Transverse colon (tissue), 4 donors: ENCODE data around the gene RIIAD1. TPM values are rescaled to one million over a fixed set of nuclear protein-coding genes. Genes with fewer than 3 reads are reported as not detected.
"Not testable (repeated sequence)": the region's sequence is repeated elsewhere in the genome, so short reads cannot be mapped to it uniquely, and the experiment has no call there.

Experiments
- DNase-seq: peaks from one replicate; pipeline ENCODE4 v3.0.0-alpha.2; 2019
- H3K27ac ChIP-seq, 4 donors: fragments of 200-600 bp; sonication (generic); 2 replicates each; pipeline ENCODE4 v1.5.1; 2016 to 2018; ENCODE audit warnings: inconsistent platforms in 4 of 4
- H3K27me3 ChIP-seq: fragments of 200-600 bp; sonication (generic); 2 replicates; pipeline ENCODE4 v1.5.1; 2017; ENCODE audit warnings: inconsistent platforms
- H3K36me3 ChIP-seq, 4 donors: fragments of 200-600 bp; sonication (generic); 2 replicates each; pipeline ENCODE4 v1.5.1; 2017 to 2019; ENCODE audit warnings: inconsistent platforms in 4 of 4
- H3K4me1 ChIP-seq, 4 donors: fragments of 200-600 bp; sonication (generic); 2 replicates each; pipeline ENCODE4 v1.5.1; 2017 to 2020; ENCODE audit warnings: inconsistent platforms in 4 of 4
- H3K4me3 ChIP-seq, 4 donors: fragments of 200-600 bp; sonication (generic); 1 replicate in 1 of 4; 2 replicates in 3 of 4; pipeline versions ENCODE4 v1.5.1 to v1.6.1; 2017 to 2019; ENCODE audit warnings: inconsistent platforms in 4 of 4
- H3K9me3 ChIP-seq, 2 donors: fragments of 200-600 bp; sonication (generic); 2 replicates each; pipeline ENCODE4 v1.5.1; 2017 to 2019; ENCODE audit warnings: inconsistent platforms in 2 of 2
- EP300 ChIP-seq: sonication (generic); formaldehyde crosslinking; IDR thresholded peaks from one replicate; pipeline ENCODE4 v1.6.1; 2017; ENCODE audit warnings: antibody characterized with exemption, low read depth
- POLR2A ChIP-seq: fragments of 450-650 bp; IDR thresholded peaks from one replicate; pipeline ENCODE4 v1.6.1; 2016; ENCODE audit warnings: antibody characterized with exemption, mild to moderate bottlenecking, moderate library complexity
- POLR2AphosphoS5 ChIP-seq, 3 donors: sonication (generic); formaldehyde crosslinking; IDR thresholded peaks; one replicate each; pipeline ENCODE4 v1.6.1; 2016; ENCODE audit warnings: antibody characterized with exemption in 3 of 3
- WGBS, 2 donors: methylation state at CpG; one replicate each; pipeline ENCODE4 v1.1.5; 2018; ENCODE audit warnings: low coverage in 1 of 2; 5-methylcytosine and 5-hydroxymethylcytosine counted together
- in situ Hi-C, 4 donors: fragments of 200-750 bp; cut with MboI; loops; one replicate each; pipeline versions ENCODE4 v1.15.0 to v1.15.1; 2017; ENCODE audit warnings: low sequenced_read_pairs in 3 of 4, low pct_ligation_motif_present in 1 of 4, low pct_unique_long_range_greater_than_20kb in 1 of 4
- intact Hi-C: fragments of 100-400 bp; cut with DNase I; formaldehyde crosslinking; loops from one replicate; pipeline ENCODE4 v1.15.1; 2023; ENCODE audit warnings: low total_unique reads
- total RNA-seq, 4 donors: library from RNA; depleted of rRNA; stranded (reverse); fragments of >200 nt; gene quantifications; one replicate each; pipeline ENCODE4 v1.1.0, GENCODE V29; 2016
- TF ChIP-seq, protein P1 (sequence below), 5 experiments: fragments of 200-600 bp in 3 of 5; fragments of 450-650 bp in 2 of 5; sonication (generic) in 3 of 5; IDR thresholded peaks; 1 replicate in 2 of 5; 2 replicates in 3 of 5; pipeline ENCODE4 v1.5.1; 2016 to 2017; ENCODE audit warnings: antibody characterized with exemption in 5 of 5, inconsistent platforms in 3 of 5, mild to moderate bottlenecking in 2 of 5, moderate library complexity in 1 of 5

RIIAD1 gene
- total RNA-seq, 4 donors from 2014 or later, result not detected

DNA sequence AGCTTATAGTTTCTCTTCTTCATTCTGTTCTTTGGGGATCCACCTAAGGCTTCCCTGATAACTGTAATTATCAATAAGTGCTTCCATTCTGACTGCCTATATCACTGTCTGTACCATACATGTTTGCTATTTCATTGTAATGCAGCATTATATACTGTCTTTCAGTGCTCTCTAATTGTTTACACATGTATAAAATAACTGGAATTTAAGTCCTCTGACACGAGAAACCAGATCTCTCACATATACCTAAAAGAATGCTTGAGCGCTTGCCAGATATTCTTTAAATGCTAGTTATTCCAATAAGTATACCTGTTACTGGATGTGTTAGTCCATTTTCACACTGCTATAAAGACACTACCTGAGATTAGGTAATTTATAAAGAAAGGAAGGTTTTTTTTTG lies 39.4 kb upstream of the RIIAD1 start:
- 79 to 87% methylated on average over 2 of the region's 2 CpGs for WGBS, 2 donors
- no peak for TF ChIP-seq EP300
- no peaks in the 10 kb centered on the region for H3K27me3 ChIP-seq
- in situ Hi-C loops, result no loop called here
- no peak for DNase-seq
- H3K4me1 ChIP-seq, result peaks cover 0 to 5% (median 0%) of the 10 kb centered on the region in 4 donors
- H3K36me3 ChIP-seq, result peaks cover 0 to 4% (median 0%) of the 10 kb centered on the region in 4 donors
- no peak overlapping the region for H3K4me3 ChIP-seq
- H3K27ac ChIP-seq, result no peak overlapping the region
- intact Hi-C loops, result no loop called here
- no peaks in the 10 kb centered on the region for H3K9me3 ChIP-seq

DNA sequence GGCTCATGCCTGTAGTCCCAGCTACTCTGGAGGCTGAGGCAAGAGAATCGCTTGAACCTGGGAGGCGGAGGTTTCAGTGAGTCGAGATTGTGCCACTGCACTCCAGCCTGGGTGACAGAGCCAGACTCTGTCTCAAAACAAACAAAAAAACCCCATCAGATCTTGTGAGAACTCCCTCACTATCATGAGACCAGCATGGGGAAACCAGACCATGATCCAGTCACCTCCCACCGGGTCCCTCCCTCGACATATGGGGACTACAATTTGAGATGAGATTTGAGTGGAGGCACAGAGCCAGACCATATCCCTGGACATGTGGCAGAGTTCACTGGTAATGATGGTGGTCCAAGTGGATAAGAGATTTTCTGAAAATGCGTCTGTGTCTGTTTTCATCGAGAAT lies 38.4 kb upstream of the RIIAD1 start:
- DNase-seq, intact Hi-C loops, H3K27me3 ChIP-seq, in situ Hi-C loops, H3K27ac ChIP-seq, H3K9me3 ChIP-seq, H3K4me3 ChIP-seq, H3K36me3 ChIP-seq, H3K4me1 ChIP-seq: not testable (repeated sequence)
- WGBS, 2 donors, result 93 to 96% methylated on average over 4 to 7 of the region's 7 CpGs

- Histone ChIP-seq H3K27me3 (no peaks in the 10 kb centered on the region), H3K27ac (no peak overlapping the region), H3K4me3 (no peak overlapping the region), H3K9me3 (no peaks in the 10 kb centered on the region), H3K4me1 (peaks cover 0 to 5% (median 0%) of the 10 kb centered on the region in 4 donors), H3K36me3 (peaks cover 0 to 4% (median 0%) of the 10 kb centered on the region in 4 donors)
- intact Hi-C loops, result no loop called here
- no peak for TF ChIP-seq POLR2AphosphoS5 (IDR thresholded peaks at IDR 0.05)
- in situ Hi-C loops, result no loop called here
- WGBS, 2 donors, result 65 to 94% methylated on average over 2 of the region's 2 CpGs
- no peak for DNase-seq
Measured at GRCh38 chr1:151684128-151684527, 37.2 kb upstream of the RIIAD1 start.

DNA sequence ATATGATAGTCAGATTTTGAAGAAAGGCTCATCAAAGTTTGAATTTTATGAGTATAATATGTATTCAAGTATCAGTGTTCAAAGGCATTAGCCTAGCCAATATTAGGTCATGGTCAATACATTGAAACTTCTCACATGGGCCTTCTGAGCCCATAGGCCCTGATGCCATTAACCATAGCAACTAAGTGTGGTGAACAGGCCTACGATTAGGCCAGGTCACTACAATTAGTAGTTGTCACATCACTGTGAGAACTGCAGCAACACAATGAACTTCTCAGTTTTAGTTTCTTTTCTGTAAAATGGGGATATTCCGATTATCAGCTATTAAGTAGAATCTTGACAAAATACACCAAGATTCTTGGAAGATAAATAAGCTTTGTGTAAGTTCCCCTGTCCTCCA lies 34.8 kb upstream of the RIIAD1 start:
- H3K27me3 ChIP-seq, result no peaks in the 10 kb centered on the region

DNA sequence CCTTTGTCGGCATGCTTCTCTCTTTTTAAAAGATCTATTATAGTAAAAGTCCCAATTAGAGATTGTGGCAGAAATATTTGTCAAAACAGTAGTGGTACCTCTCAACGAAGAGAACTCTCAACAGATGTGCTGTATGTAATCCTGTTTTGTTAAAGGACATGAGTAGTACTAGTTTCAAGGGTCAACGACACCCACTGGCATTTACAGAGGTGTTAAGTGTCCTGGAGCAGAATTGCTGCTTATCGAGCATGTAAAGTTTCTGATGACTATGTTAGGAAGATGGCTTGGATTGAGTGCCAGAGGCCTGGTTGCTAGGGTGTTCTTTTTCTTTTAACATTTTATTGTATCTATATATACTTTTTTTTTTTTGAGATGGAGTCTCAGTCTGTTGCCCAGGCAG lies 31.8 kb upstream of the RIIAD1 start:
- peaks cover 0 to 13% (median 2%) of the 10 kb centered on the region in 4 donors for H3K36me3 ChIP-seq
- DNase-seq, result no peak
- no peak overlapping the region for H3K27ac ChIP-seq
- no peaks in the 10 kb centered on the region for H3K4me1 ChIP-seq
- no peak overlapping the region for H3K4me3 ChIP-seq
- intact Hi-C loops, result no loop called here
- in situ Hi-C loops, result no loop called here
- H3K9me3 ChIP-seq, result no peaks in the 10 kb centered on the region
- H3K27me3 ChIP-seq, result no peaks in the 10 kb centered on the region
- 75 to 77% methylated on average over 4 of the region's 4 CpGs for WGBS, 2 donors
- TF ChIP-seq, protein P1, sequence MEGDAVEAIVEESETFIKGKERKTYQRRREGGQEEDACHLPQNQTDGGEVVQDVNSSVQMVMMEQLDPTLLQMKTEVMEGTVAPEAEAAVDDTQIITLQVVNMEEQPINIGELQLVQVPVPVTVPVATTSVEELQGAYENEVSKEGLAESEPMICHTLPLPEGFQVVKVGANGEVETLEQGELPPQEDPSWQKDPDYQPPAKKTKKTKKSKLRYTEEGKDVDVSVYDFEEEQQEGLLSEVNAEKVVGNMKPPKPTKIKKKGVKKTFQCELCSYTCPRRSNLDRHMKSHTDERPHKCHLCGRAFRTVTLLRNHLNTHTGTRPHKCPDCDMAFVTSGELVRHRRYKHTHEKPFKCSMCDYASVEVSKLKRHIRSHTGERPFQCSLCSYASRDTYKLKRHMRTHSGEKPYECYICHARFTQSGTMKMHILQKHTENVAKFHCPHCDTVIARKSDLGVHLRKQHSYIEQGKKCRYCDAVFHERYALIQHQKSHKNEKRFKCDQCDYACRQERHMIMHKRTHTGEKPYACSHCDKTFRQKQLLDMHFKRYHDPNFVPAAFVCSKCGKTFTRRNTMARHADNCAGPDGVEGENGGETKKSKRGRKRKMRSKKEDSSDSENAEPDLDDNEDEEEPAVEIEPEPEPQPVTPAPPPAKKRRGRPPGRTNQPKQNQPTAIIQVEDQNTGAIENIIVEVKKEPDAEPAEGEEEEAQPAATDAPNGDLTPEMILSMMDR (IDR thresholded peaks at IDR 0.05), result no peak
- no peak for TF ChIP-seq POLR2AphosphoS5 (IDR thresholded peaks at IDR 0.05)
- no peak for TF ChIP-seq EP300
- no peak for TF ChIP-seq POLR2A

More for the DNA sequence above, 34.8 kb upstream of the RIIAD1 start:
- Histone ChIP-seq H3K9me3 (no peaks in the 10 kb centered on the region), H3K27ac (no peak overlapping the region), H3K36me3 (peaks cover 0 to 4% (median 0%) of the 10 kb centered on the region in 4 donors), H3K4me1 (no peaks in the 10 kb centered on the region), H3K4me3 (no peak overlapping the region)
- WGBS, 2 donors, result 80 to 85% methylated on average over 1 to 2 of the region's 2 CpGs
- intact Hi-C loops (no loop called here), in situ Hi-C loops (no loop called here)
- no peak for DNase-seq
- TF ChIP-seq, protein P1 (IDR thresholded peaks at IDR 0.05), result no peak
- no peak for TF ChIP-seq POLR2AphosphoS5 (IDR thresholded peaks at IDR 0.05)
- no peak for TF ChIP-seq POLR2A
- no peak for TF ChIP-seq EP300

DNA sequence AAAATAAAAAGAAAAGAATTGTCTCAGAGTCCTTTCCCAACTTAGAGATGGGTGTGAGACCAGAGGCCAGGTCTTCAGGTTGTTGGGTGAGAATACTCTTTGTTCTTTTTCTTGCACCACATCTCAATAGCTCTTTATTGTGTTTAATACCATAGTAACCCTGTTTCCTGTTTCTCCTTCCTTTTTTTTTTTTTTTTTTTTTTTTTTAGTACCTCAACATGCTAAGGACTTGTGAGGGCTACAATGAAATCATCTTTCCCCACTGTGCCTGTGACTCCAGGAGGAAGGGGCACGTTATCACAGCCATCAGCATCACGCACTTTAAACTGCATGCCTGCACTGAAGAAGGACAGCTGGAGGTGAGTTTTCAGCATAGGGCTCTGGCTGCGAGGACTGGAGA lies 29.1 kb upstream of the RIIAD1 start:
- intact Hi-C loops (loop anchor here (5.0 kb wide), 1 partner anchor 40 kb away; no protein-coding TSS in a partner anchor), in situ Hi-C loops (no loop called here)
- TF ChIP-seq POLR2A, result no peak
- TF ChIP-seq, protein P1 (IDR thresholded peaks at IDR 0.05), result no peak
- TF ChIP-seq EP300, result no peak
- no peak for TF ChIP-seq POLR2AphosphoS5 (IDR thresholded peaks at IDR 0.05)
- Histone ChIP-seq H3K9me3 (no peaks in the 10 kb centered on the region), H3K36me3 (peaks cover 0 to 21% (median 5%) of the 10 kb centered on the region in 4 donors), H3K27ac (no peak overlapping the region), H3K27me3 (no peaks in the 10 kb centered on the region), H3K4me1 (no peaks in the 10 kb centered on the region), H3K4me3 (no peak overlapping the region)
- WGBS, 2 donors, result 82 to 100% methylated on average over 1 to 3 of the region's 3 CpGs
- DNase-seq, result no peak
